K562 (cell line): ENCODE data around the gene TXNRD1. TPM values are rescaled to one million over a fixed set of nuclear protein-coding genes. Genes with fewer than 3 reads are reported as not detected.

Experiments
- ATAC-seq: fragments of 200-7000 bp; cut with Tn5 transposase; 3 replicates; pipeline ENCODE4 v1.9.1; 2020; ENCODE audit warnings: moderate library complexity
- BruUV-seq: library from RNA; stranded (reverse); fragments of 400-500 nt; replicated peaks from 2 replicates; lab custom pipeline; 2021; lab: Mats Ljungman, UMichigan
- CTCF ChIA-PET: fragments of 300-600 bp; formaldehyde crosslinking; extraction: SDS; loops from one replicate; lab custom pipeline; 2021; ENCODE audit warnings: low intra/inter-chr PET ratio; lab: Yijun Ruan, JAX
- POLR2A ChIA-PET: fragments of 300-600, 350-650 bp; sonication (Branson Sonifier 250); formaldehyde crosslinking; extraction: SDS; loops from one replicate; lab custom pipeline; 2021; ENCODE audit warnings: antibody characterized with exemption, inconsistent platforms; lab: Yijun Ruan, JAX
- DNase-seq, 4 experiments: peaks; one replicate each; pipeline versions ENCODE4 v3.0.0 to v3.0.0-alpha.2; 2011 to 2018; ENCODE audit warnings: low spot score in 3 of 4, mixed read lengths in 3 of 4; ENCODE audit errors: extremely low read depth in 1 of 4
- FAIRE-seq: peaks from 2 replicates; lab custom pipeline; 2011; peaks lifted over from hg19 to GRCh38; lab: Jason Lieb, UNC
- H2AFZ ChIP-seq: 2 replicates; pipeline ENCODE4 v1.6.0; 2011; ENCODE audit warnings: low read depth, low read length, control low read depth, inconsistent platforms
- H3K27ac ChIP-seq: fragments of 200-600 bp; 3 replicates; pipeline ENCODE4 v1.8.0; 2011; ENCODE audit warnings: low read depth, mild to moderate bottlenecking, control low read depth, inconsistent platforms, low read length, moderate library complexity, mixed read lengths; ENCODE audit errors: extremely low read depth
- H3K27me3 ChIP-seq, 2 experiments: fragments of 300-600 bp in 1 of 2; 2 replicates in 1 of 2; 3 replicates in 1 of 2; pipeline versions ENCODE4 v1.6.0 to v1.8.0; 2011; ENCODE audit warnings: inconsistent platforms in 2 of 2, low read length in 2 of 2, mild to moderate bottlenecking in 1 of 2, mixed read lengths in 1 of 2, moderate library complexity in 1 of 2; ENCODE audit not compliant: control insufficient read depth in 2 of 2, insufficient read depth in 2 of 2
- H3K36me3 ChIP-seq: fragments of 300-600 bp; 3 replicates; pipeline ENCODE4 v1.8.0; 2011; ENCODE audit warnings: mild to moderate bottlenecking, low read length, inconsistent platforms; ENCODE audit not compliant: control insufficient read depth, insufficient read depth
- H3K4me1 ChIP-seq, 2 experiments: fragments of 200-600 bp in 1 of 2; replicated peaks in 1 of 2; 2 replicates in 1 of 2; 3 replicates in 1 of 2; pipeline versions ENCODE4 v1.5.1 to v1.8.0; 2011; ENCODE audit warnings: inconsistent platforms in 2 of 2, low read length in 2 of 2, mild to moderate bottlenecking in 1 of 2, mixed read lengths in 1 of 2, moderate library complexity in 1 of 2; ENCODE audit not compliant: control insufficient read depth in 2 of 2, insufficient read depth in 2 of 2
- H3K4me2 ChIP-seq: 2 replicates; pipeline ENCODE4 v1.6.1; 2011; ENCODE audit warnings: low read length, control low read depth, inconsistent platforms, mixed read lengths; ENCODE audit not compliant: insufficient read depth
- H3K4me3 ChIP-seq: fragments of 200-600 bp; sonication (generic), shearing (Covaris generic); 2 replicates; pipeline ENCODE4 v1.5.1; 2016; ENCODE audit warnings: control low read depth, inconsistent platforms
- H3K79me2 ChIP-seq: fragments of 200-600 bp; 3 replicates; pipeline ENCODE4 v1.8.0; 2011; ENCODE audit warnings: low read length, inconsistent platforms; ENCODE audit not compliant: control insufficient read depth, insufficient read depth
- H3K9ac ChIP-seq, 2 experiments: 2 replicates each; pipeline versions ENCODE4 v1.6.0 to v1.6.1; 2011; ENCODE audit warnings: low read depth in 2 of 2, low read length in 2 of 2, control low read depth in 1 of 2, inconsistent platforms in 1 of 2, mild to moderate bottlenecking in 1 of 2, mixed read lengths in 1 of 2; ENCODE audit not compliant: insufficient read depth in 1 of 2
- H3K9me1 ChIP-seq: one replicate; pipeline ENCODE4 v1.6.0; 2011; ENCODE audit warnings: inconsistent platforms, mild to moderate bottlenecking, low read length, moderate library complexity; ENCODE audit not compliant: control insufficient read depth, insufficient read depth
- H3K9me3 ChIP-seq: replicated peaks from 2 replicates; pipeline ENCODE4 v1.5.1; 2011; ENCODE audit warnings: low read depth, low read length, inconsistent platforms; ENCODE audit not compliant: control insufficient read depth, insufficient read depth
- H4K20me1 ChIP-seq: replicated peaks from 2 replicates; pipeline ENCODE4 v1.6.1; 2011; ENCODE audit warnings: low read length, inconsistent platforms, mixed read lengths; ENCODE audit not compliant: control insufficient read depth, insufficient read depth
- ATF1 ChIP-seq, 2 experiments: fragments of 450-650 bp in 1 of 2; IDR thresholded peaks; 2 replicates each; pipeline ENCODE4 v1.6.1; 2016; ENCODE audit warnings: missing compliant biosample characterization in 1 of 2, missing genetic modification characterization in 1 of 2
- GTF2F1 ChIP-seq: IDR thresholded peaks from 2 replicates; pipeline ENCODE4 v1.6.1; 2011; ENCODE audit warnings: low read depth, low read length, improper control_type of control experiment
- ZBTB1 ChIP-seq: sonication (generic); formaldehyde crosslinking; IDR thresholded peaks from 2 replicates; pipeline ENCODE4 v1.8.1; 2023; ENCODE audit warnings: missing genetic modification reagents, low read depth, mild to moderate bottlenecking, borderline replicate concordance
- WGBS: fragments of 100-300 bp; shearing (Covaris generic); methylation state at CpG from one replicate; pipeline ENCODE4 v1.1.6; 2016; ENCODE audit warnings: low coverage, mixed read lengths; ENCODE audit not compliant: insufficient coverage; ENCODE audit errors: missing lambda C conversion rate; 5-methylcytosine and 5-hydroxymethylcytosine counted together
- in situ Hi-C: fragments of 300-500 bp; cut with MboI; formaldehyde crosslinking; loops from 4 replicates; pipeline ENCODE4 v1.15.0; 2018; ENCODE audit warnings: inconsistent platforms, mixed read lengths
- intact Hi-C: fragments of 100-400 bp; cut with micrococcal nuclease; formaldehyde crosslinking; loops from 2 replicates; pipeline ENCODE4 v1.14.2; 2022
- polyA plus RNA-seq, 8 experiments: library from polyadenylated mRNA; depleted of rRNA in 4 of 8; stranded (reverse) in 5 of 8; unstranded in 3 of 8; fragments of >200 nt; fragmentation: Nextera tagmentation in 2 of 8; fragmentation: Illumina TruSeq in 1 of 8; extraction: Ambion mirVana in 2 of 8; extraction: Trizol in 1 of 8; gene quantifications; 2 replicates each; pipeline versions ENCODE4 v1.2.1 to v1.2.3, GENCODE V29; 2011 to 2014; ENCODE audit warnings: inconsistent platforms in 1 of 8, missing spikeins in 1 of 8
- total RNA-seq, 7 experiments: library from RNA; depleted of rRNA in 6 of 7; stranded (reverse); fragments of >200 nt in 6 of 7; fragmentation: Illumina TruSeq in 2 of 7; extraction: Trizol in 2 of 7; gene quantifications; 2 replicates each; pipeline versions ENCODE4 v1.2.1 to v1.2.3, GENCODE V29; 2011 to 2021; ENCODE audit warnings: low replicate concordance in 1 of 7

Gene TXNRD1
- total and polyA plus RNA-seq, 9 of the 15 experiments (the other 6 are each of a cell fraction or from before 2014, with no cell fraction given), result 107 to 189 (median 146) TPM

DNA sequence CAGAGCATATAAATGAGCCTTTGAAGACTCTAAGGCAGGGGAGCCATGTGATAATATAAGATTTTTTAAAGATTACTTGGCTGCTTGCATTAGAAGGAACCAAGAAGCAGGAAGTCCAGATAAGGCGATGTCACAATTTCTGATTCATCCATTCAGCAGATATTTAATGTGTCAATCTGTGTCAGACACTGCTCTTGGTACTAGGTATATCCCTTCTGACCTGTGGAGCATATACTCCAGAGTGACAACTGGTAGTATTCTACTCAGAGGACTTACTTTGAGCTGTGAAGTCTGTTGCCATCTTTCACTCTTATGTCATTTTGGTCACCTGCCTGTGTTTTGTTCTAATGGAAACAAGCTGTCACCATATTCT, 98.6 kb downstream of the TXNRD1 start:
- FAIRE-seq, result no peak
- intact Hi-C loops, result no loop called here
- BruUV-seq, result no TSS peak
- Histone ChIP-seq H3K27me3 (no peaks in the 10 kb centered on the region), H2AFZ (no peak overlapping the region), H3K9me3 (no peaks in the 10 kb centered on the region), H3K27ac (no peak overlapping the region)
- WGBS, result 89% methylated on average over 1 of the region's 1 CpG
- TF ChIP-seq GTF2F1 (no peak), ZBTB1 (CRISPR knock-in tag) (no peak), ATF1 (CRISPR knock-in tag; IDR thresholded peaks at IDR 0.05) (no peak), ATF1 (tag; IDR thresholded peaks at IDR 0.05) (no peak)
- TF ChIP-seq, all 486 proteins: peak for 0
- DNase-seq (no peak), ATAC-seq (no peak; the same call in 2 of the 3 replicates)
- Histone ChIP-seq H3K9ac (no peak overlapping the region), H3K36me3 (peaks cover 95% of the 10 kb centered on the region), H3K9me1 (no peaks in the 10 kb centered on the region), H3K79me2 (peaks cover 41% of the 10 kb centered on the region), H4K20me1 (peaks cover 7% of the 10 kb centered on the region; the same call in 1 of the 2 replicates), H3K4me3 (no peak overlapping the region), H3K4me2 (no peak overlapping the region), H3K4me1 (peaks cover 0 to 3% of the 10 kb centered on the region in 2 experiments; a peak in 2 of 5 replicates)
- in situ Hi-C loops, result no loop called here
- ChIA-PET POLR2A (interaction anchor here (0.6 to 1.8 kb wide), 4 partner anchors 15 to 46 kb away, joined by 3 to 5 read pairs (median 3); no protein-coding TSS in a partner anchor), CTCF (no interaction called here)
